HS-27A (cell line): ENCODE results near the gene CSHL1.
"Not testable (repeated sequence)": the region's sequence is repeated elsewhere in the genome, so short reads cannot be mapped to it uniquely, and the experiment has no call there.

Source experiments
- DNase-seq: peaks from one replicate; pipeline ENCODE4 v3.0.0-alpha.2; 2012; ENCODE audit warnings: low read depth, missing footprints

CSHL1 gene

DNA sequence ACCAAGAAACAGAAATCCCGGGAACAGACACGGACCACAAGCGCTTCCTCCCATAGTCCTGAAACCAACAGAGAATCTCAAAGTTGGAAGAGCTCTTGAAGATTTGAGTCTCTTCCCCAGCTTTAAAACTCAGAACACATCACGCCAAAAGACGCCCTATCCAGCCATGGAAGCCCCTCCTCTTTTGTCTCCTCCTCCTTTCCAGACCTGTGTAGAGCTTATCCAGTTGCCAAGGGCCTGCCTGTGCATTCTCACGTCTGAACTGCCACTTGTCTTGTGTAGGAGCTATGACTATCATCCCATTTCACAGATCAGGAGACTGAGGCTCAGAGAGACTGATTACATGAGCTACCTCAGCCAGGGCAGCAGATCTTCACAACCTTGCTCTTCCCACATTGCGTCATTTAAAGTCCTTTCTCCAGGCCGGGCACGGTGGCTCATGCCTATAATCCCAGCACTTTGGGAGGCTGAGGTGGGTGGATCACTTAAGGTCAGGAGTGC lies 28.4 kb downstream of the CSHL1 start:
- DNase-seq = not testable (repeated sequence)

DNA sequence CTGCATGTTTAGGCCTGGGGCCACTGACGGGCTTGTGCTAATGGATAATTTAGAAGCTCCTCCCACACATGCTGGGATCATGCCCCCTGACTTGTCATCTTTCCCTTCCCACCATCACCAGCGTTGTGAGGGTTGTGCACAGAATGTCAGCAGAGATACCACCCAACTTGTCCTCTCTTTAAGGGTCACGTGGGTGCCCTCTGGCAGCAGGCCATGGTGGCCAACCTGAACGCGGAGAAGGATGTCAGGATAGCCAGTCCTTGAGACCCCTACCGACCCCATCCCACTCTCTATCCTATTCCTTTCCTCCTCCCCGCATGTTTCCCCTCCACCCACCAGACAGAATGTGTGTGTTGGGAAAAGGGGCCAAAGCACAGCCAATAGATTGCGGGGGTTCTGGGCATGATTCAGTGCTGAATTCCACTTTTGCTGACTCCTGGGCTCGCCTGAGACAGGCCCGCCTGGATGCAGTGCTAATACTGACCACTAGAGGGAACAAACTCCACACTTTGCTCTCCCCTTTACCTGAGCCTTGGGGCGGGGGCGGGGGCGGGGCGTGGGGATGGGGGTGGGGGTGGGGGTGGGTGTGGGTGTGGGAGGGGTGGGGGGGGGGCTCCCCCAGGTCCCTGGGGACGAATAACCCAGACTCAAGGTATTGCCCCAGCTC lies 29.0 kb downstream of the CSHL1 start, which contains the start of gene GH2:
Gene GH2 (minus strand): TSS at position 10 of the 667 bp plus-strand sequence. CDS start 143 bp downstream, outside the sequence.
- DNase-seq = no peak

DNA sequence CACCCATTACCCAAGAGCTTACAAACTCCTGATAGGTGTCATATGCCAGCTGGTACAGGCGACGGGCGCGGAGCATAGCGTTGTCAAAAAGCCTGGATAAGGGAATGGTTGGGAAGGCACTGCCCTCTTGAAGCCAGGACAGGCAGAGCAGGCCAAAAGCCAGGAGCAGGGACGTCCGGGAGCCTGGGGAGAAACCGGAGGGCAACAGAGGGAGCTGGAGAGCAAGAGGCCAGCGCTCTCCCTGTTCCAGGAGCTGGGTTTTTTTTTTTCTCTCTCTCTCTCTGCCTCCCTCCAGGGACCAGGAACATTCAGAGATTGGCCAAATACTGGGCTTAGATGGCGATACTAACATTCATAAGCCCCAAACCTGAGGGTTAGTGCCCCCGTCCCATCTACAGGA lies 29.7 kb downstream of the CSHL1 start:
- DNase-seq = not testable (repeated sequence)

DNA sequence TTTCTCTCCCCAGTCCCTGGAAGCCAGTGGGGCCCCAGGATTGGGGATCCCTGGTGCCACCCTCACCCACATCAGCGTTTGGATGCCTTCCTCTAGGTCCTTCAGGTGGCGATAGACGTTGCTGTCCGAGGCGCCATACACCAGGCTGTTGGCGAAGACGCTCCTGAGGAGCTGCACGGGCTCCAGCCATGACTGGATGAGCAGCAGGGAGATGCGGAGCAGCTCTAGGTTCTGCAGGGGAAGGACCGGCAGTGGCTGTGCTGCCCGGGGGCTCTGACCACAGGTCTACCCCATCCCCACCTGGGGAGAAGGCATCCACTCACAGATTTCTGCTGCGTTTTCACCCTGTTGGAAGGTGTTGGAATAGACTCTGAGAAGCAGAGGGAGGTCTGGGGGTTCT lies 30.4 kb downstream of the CSHL1 start:
- DNase-seq = no peak

DNA sequence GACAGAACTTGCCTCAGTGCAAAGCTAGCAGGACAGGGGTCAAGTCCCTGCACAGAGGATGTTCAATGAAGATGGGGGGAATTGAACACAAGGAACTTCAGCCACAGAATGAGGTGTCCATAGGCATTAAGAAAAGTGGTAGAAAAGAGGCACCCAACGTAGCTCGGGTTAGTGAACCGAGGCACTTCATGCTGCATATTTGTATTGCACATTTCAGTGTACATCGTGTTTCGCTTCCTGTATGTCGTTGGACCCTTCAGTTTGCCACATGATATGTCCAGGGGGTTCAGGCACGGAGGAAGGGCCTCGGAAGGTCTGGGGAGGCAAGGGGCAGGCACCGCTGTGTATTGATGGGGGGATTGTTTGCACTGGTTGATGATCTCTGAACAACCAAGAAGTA lies 32.6 kb downstream of the CSHL1 start:
- DNase-seq = not testable (repeated sequence)

DNA sequence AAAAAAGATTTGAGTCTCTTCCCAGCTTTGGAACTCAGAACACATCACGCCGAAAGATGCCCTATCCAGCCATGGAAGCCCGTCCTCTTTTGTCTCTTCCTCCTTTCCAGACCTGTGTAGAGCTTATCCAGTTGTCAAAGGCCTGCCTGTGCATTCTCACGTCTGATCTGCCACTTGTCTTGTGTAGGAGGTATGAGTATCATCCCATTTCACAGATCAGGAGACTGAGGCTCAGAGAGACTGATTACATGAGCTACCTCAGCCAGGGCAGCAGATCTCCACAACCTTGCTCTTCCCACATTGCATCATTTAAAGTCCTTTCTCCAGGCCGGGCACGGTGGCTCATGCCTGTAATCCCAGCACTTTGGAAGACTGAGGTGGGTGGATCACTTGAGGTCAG lies 36.4 kb downstream of the CSHL1 start:
- DNase-seq = not testable (repeated sequence)

DNA sequence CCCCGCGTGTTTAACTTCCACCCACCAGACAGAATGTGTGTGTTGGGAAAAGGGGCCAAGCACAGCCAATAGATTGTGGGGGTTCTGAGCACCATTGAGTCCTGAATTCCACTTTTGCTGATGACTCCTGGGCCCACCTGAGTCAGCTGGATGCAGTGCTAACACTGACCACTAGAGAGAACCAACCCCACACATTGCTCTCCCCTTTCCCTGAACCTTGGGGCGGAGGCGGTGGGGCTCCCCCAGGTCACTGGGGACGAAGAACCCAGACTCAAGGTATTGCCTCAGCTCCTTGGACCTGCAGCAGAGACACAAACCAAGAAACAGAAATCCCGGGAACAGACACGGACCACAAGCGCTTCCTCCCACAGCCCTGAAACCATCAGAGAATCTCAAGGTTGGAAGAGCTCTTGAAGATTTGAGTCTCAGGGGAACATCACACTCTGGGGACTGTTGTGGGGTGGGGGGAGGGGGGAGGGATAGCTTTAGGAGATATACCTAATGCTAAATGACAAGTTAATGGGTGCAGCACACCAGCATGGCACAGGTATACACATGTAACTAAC lies 36.9 kb downstream of the CSHL1 start:
- DNase-seq = not testable (repeated sequence)

DNA sequence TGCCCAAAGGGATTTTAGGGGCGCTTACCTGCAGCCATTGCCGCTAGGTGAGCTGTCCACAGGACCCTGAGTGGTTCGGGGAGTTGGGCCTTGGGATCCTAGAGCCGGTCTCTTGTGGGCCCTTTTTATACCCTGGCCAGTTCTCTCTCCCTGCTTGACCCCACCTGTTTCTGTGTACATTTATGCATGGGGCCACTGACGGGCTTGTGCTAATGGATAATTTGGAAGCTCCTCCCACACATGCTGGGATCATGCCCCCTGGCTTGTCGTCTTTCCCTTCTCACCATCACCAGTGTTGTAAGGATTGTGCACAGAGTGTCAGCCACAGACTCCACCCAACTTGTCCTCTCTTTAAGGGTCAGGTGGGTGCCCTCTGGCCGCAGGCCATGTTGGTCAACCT lies 37.5 kb downstream of the CSHL1 start, which contains the start of gene CSH2:
Gene CSH2 (minus strand): TSS at position 101 of the 400 bp plus-strand sequence. CDS start 63 bp downstream, at position 38.
- not testable (repeated sequence) for DNase-seq

DNA sequence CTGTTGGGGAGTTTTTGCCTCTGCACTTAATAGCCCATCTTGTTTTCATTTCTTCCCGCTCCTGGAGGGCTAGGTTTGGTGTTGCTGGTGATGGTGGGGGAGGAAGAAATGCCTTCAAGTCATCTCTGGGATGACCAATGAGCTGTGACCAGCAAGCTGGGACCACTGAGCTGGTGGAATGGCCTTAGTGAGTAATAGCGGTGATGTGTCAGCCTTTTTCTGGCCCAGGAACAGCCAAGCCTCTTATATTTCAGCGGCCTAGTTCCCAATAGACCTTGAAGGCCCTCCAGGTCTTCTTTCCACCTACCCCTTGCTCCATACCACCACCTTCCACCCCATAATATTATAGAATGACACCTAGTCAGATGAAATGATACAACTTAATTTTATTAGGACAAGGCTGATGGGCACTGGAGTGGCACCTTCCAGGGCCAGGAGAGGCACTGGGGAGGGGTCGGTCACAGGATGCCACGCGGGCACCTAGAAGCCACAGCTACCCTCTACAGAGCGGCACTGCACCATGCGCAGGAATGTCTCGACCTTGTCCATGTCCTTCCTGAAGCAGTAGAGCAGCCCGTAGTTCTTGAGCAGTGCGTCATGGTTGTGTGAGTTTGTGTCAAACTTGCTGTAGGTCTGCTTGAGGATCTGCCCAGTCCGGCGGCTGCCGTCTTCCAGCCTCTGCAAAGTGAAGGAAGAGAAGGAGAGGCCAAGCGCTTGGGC lies 39.3 kb downstream of the CSHL1 start:
- not testable (repeated sequence) for DNase-seq

DNA sequence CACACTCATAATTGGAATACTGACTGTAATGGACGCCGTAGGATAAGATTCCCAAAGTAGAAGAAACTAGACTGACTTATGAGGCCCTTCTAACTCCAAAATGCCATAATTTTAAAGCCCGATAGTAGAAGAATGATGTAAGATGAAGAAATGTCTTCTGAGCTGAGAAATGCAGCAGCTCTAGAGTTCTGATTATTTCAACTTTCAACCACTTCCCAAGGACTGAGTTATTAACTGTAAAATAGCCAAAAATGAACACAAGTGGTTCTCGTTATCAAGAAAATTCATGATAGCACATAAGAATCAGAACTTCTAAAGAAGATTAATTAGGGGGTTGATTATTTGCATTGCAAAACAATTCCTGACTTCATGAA lies 40.8 kb downstream of the CSHL1 start:
- DNase-seq = not testable (repeated sequence)

DNA sequence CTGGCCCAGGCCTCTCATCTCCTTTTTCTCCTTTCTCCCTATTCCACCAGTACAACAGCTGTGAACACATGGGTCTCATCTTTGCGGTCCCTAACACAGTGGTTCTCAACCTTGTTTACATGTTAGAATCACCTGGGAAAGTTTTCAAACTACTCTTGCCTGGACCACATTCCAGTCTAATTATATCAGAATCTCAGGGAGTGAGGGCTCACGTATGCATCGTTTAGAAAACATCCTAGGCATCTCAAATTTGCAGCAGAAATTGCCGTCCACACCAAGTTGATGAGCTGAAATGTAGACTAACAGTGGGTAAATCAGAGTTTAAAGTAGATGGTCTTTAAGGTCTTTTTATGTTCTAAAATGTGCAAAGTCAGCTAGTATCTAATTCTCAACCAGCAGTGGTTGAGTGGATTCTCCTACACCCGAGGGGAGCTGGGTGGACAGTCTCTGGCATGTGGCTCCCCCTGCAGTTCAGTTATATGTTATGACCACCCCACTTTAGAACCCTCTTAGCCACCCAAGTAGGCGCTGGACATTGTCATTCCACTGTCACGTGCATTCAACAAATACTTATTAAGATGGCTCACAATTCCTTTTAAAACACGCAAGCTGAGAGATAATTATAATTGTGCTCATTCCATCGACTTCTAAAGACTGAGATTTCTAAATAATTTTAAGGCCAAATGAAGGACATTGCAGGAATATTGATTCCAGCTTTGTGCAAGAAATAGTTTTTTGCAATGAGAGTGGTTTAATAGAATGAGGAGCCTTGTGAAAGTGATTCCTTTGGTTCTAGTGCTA lies 41.4 kb downstream of the CSHL1 start:
- DNase-seq = not testable (repeated sequence)

DNA sequence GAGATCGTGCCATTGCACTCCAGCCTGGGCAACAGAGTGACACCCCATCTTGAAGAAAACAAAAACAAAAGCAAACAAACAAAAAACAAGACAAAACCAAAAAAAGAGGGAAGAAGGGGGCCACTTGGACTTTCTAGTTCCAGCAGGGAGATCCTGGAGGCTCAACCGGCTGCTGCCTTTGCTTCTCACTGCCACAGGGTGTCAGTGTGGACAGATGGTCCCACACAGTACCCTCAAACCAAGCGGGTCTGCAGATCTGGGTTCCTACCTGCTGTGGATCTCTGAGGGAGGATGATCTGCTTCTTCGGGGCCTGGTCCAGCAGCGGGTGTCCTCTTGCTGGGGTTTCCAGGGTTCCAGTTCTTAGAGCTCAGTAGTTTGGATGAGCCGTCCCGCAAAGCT lies 44.4 kb downstream of the CSHL1 start:
- not testable (repeated sequence) for DNase-seq
